GM12874 (cell line): ENCODE data around the gene DGKH.

ENCODE experiments used
- TF ChIP-seq, protein P1 (sequence below): IDR thresholded peaks from 2 replicates; pipeline ENCODE4 v1.5.1; 2011; ENCODE audit warnings: low read depth, mild to moderate bottlenecking, control low read depth, low read length, moderate library complexity; ENCODE audit not compliant: insufficient read depth

Gene DGKH

DNA sequence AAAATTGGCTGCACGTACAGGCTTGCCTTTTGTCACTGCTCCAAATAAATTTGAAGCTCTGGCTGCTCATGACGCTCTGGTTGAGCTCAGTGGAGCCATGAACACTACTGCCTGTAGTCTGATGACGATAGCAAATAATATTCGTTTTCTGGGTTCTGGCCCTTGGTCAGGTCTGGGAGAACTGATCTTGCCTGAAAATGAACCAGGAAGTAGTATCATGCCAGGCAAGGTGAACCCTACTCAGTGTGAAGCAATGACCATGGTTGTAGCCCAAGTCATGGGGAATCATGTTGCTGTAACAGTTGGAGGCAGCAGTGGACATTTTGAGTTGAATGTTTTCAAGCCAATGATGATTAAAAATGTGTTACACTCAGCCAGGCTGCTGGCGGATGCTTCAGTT is 207.4 kb downstream of the DGKH start:
- TF ChIP-seq, protein P1, sequence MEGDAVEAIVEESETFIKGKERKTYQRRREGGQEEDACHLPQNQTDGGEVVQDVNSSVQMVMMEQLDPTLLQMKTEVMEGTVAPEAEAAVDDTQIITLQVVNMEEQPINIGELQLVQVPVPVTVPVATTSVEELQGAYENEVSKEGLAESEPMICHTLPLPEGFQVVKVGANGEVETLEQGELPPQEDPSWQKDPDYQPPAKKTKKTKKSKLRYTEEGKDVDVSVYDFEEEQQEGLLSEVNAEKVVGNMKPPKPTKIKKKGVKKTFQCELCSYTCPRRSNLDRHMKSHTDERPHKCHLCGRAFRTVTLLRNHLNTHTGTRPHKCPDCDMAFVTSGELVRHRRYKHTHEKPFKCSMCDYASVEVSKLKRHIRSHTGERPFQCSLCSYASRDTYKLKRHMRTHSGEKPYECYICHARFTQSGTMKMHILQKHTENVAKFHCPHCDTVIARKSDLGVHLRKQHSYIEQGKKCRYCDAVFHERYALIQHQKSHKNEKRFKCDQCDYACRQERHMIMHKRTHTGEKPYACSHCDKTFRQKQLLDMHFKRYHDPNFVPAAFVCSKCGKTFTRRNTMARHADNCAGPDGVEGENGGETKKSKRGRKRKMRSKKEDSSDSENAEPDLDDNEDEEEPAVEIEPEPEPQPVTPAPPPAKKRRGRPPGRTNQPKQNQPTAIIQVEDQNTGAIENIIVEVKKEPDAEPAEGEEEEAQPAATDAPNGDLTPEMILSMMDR = no peak

DNA sequence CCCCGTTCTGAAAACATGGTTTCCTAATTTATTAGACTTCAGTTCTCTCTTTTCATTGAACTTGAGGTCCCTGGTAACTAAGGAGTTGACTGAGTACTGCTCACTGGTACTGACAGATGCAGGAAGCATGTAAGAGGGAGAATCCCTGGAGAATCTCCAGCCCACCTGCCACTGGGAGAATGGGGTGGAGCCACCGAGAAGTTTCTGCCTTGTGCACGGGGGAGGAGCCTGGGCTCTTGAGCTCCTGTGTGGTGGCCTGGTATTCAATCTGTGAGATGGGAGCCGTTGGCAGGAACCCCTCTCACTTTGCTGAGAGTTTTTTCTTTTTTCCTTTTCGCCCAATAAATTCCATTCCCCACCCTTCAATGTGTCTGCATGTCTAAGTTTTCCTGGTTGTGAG is 210.3 kb downstream of the DGKH start:
- TF ChIP-seq, protein P1 = no peak

DNA sequence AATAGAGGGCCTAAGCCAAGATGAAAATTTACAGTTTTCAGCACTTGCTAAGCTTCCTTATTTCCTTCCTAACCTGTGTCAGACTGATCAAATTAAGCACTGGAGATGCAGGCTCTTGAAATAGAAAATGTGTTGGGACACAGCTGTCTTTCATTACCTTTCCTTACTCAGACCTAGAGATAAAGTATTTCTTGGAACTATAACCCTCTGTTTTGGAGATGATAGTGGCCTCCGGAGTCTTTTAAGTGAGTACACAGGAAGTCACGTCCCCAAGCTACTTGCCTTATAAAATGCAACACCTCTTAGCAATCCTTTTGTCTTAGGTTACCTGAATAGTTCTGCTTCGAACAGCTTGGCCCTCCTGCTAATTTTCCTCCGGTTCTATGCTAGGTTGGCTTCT is 211.1 kb downstream of the DGKH start:
- TF ChIP-seq, protein P1 = no peak

GRCh38 chr13:42260903-42261654 is 212.6 kb downstream of the DGKH start:
- TF ChIP-seq, protein P1 = no peak

DNA sequence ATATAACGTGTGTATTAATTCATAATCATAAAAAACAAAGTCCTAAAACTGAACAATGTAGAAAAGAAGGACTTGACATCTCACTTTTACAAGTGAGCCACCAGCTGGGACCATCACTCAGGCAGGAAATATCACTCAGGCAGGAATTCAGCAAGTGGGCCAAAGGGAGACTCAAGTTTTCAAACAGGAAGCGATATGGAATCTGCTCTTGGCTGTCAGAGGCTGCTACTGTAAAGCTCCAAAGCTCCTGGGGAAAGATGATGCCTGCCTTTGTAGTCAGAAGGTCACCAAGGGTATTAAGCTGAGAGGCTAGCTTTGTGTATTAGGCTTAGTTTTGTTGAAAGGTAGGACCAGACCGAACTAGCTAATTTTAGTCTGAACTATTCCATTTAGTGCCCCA is 218.0 kb downstream of the DGKH start:
- TF ChIP-seq, protein P1 = no peak

GRCh38 chr13:42270160-42270856 is 221.9 kb downstream of the DGKH start:
- TF ChIP-seq, protein P1 = no peak

GRCh38 chr13:42270857-42271215 is 222.4 kb downstream of the DGKH start:
- TF ChIP-seq, protein P1 = no peak
